NCI-H1417 (cell line): ENCODE measurements around the gene MAP3K3.
"Not testable (repeated sequence)": the region's sequence is repeated elsewhere in the genome, so short reads cannot be mapped to it uniquely, and the experiment has no call there.

Source experiments
- DNase-seq, 3 experiments: peaks; one replicate each; lab custom pipeline; 2025; lab: John Stamatoyannopoulos, UW

The MAP3K3 gene

GRCh38 chr17:63706336-63707082 is 84.3 kb downstream of the MAP3K3 start:
- DNase-seq: no peak

- no peak for DNase-seq
These were observed 84.9 kb downstream of the MAP3K3 start for GRCh38 chr17:63707151-63707550.

GRCh38 chr17:63709110-63709509 is 86.9 kb downstream of the MAP3K3 start:
- DNase-seq: no peak

- no peak for DNase-seq
These were observed 92.5 kb downstream of the MAP3K3 start for GRCh38 chr17:63714550-63715277.

- DNase-seq: no peak
These were observed 94.2 kb downstream of the MAP3K3 start for GRCh38 chr17:63716426-63716825.

- no peak for DNase-seq
These were observed 96.8 kb downstream of the MAP3K3 start for GRCh38 chr17:63718988-63719387.

GRCh38 chr17:63720194-63720593 is 98.0 kb downstream of the MAP3K3 start:
- DNase-seq: not testable (repeated sequence)

GRCh38 chr17:63722403-63722802 is 100.2 kb downstream of the MAP3K3 start:
- DNase-seq: no peak

- DNase-seq: no peak
These were observed 113.5 kb downstream of the MAP3K3 start for GRCh38 chr17:63735691-63736090.

GRCh38 chr17:63740464-63741142 is 118.4 kb downstream of the MAP3K3 start:
- peak in 2 of 3 experiments; percentile 20 to 59 for DNase-seq

GRCh38 chr17:63741143-63741407 is 118.9 kb downstream of the MAP3K3 start:
- DNase-seq: peak in 1 of 3 experiments; percentile 34

GRCh38 chr17:63741408-63742173 is 119.4 kb downstream of the MAP3K3 start, which contains the start of gene STRADA:
Gene STRADA (minus strand): TSS chr17:63741799. CDS start chr17:63728369, 13,430 bp downstream.
- peak; percentile 98 to 99 (median 98) for DNase-seq
